NCI-H2029 treated with DMSO at 0.1 percent for 48 hours (cell line): ENCODE results near the gene MIB2.
"Not testable (repeated sequence)": the region's sequence is repeated elsewhere in the genome, so short reads cannot be mapped to it uniquely, and the experiment has no call there.

Experiments used
- DNase-seq: peaks from one replicate; lab custom pipeline; 2025; lab: John Stamatoyannopoulos, UW

Gene MIB2

DNA sequence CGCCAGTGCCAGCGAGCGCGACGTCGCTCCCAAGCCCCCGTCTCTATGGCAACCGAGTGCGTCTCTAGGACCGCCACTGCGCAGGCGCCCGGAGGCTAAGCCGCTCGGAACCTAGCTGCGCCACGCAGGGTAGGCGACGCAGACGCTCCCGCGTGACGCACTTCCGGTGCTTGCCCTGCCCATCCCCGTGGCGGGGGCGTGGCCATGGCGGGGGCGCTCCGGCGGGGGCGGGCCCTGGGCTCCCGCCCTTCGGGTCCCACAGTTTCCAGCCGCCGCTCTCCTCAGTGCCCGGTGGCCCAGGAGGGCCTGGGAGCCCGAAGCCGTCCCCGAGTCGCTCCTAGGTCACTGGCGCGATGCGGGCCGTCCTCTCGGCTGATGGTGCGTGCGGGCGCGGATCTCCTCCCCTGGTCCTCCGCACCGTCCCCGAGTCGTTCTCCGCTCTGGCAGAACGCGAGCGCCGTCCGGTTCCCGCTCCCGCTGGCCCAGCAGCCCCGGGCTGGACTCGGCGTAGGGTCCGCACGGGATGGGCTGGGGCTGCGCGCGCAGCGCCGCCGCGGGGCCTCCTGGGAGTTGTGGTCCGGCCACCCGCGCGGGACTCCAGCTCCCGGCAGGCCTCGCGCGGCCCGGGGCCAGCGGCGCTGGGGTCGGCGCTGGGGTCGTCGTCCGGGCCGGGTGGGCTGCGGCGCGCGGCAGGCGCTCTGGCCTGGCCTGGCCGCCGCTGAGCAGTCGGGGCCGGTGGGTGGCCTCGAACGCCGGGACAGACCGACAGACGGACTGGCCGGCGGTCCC lies at the start of gene MIB2:
MIB2 (plus strand) TSS at position 245 of the 789 bp plus-strand sequence. CDS start 7,953 bp downstream, outside the sequence.
- DNase-seq = peak; percentile 78

DNA sequence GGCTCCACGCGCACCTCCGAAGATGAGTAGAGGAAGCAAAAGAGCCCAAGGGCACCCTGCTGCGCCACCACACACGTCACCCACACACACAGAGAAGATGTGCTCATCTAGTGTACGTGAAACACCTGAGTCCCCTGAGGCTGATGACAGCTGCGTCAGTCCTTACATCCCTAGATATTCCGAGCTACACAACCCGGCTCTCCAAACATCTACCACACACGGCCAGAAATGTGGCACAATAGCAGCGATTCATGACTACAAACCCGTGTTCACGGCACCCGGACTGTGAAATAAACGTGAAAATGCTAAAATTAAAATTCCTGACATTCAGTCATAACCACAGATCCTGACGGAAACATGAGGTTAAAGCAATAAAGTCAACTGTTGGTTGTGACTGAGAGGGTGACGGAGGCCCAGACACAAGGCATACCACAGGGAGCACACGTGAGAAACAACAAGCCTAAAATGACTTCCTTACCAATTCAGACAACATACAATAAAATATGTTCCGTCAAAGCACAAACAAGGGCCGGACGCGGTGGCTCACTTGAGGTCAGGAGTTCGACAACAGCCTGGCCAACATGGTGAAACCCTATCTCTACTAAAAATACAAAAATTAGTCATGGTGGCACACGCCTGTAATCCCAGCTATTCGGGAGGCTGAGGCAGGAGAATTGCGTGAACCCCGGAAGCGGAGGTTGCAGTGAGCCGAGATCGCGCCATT lies 48.0 kb upstream of the MIB2 start:
- no peak for DNase-seq

- no peak for DNase-seq
Measured at GRCh38 chr1:1567891-1568291, 47.4 kb upstream of the MIB2 start.

GRCh38 chr1:1569341-1569740 lies 46.0 kb upstream of the MIB2 start:
- DNase-seq = no peak

DNA sequence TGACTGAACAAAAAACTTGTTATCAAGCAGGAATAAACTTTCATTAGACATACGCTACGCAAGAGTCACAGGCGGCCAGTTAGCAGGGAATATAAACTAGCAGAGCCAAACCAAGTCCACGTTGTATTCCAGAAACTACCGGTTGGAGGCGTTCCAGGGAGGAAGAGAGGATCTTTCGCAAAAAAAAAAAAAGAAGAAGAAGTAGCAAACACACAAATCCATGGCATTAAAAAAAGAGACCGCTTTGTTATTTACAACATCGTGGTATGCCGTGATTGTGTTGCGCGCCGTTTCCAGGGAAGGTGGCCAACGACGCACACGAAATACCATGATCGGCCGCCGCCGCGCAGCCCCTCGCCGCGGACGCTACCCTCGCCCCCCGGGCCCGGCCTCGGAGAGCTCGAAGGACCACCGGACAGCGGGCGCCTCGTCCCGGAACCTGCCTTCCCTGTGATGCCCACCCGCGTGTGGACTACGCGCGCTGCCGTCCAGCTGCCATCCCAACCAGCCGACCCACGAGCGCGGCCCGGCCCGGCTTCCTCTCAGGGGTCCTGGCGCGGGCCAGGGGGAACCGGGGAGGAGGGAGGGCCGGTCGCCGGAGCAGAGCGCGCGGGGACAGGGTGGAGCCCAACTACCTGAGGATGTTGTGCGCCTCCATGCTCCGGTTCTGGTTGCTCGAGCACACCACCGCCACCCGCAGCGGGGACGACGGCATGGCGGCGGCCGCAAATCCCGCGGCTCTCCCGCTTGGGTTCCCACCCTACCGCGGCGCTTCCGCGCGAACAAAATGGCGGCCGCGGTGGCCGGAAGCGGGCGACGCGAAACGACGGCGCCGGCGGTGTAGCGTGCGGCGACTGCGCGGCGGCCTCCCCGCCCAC lies 41.2 kb upstream of the MIB2 start:
- DNase-seq = no peak

DNA sequence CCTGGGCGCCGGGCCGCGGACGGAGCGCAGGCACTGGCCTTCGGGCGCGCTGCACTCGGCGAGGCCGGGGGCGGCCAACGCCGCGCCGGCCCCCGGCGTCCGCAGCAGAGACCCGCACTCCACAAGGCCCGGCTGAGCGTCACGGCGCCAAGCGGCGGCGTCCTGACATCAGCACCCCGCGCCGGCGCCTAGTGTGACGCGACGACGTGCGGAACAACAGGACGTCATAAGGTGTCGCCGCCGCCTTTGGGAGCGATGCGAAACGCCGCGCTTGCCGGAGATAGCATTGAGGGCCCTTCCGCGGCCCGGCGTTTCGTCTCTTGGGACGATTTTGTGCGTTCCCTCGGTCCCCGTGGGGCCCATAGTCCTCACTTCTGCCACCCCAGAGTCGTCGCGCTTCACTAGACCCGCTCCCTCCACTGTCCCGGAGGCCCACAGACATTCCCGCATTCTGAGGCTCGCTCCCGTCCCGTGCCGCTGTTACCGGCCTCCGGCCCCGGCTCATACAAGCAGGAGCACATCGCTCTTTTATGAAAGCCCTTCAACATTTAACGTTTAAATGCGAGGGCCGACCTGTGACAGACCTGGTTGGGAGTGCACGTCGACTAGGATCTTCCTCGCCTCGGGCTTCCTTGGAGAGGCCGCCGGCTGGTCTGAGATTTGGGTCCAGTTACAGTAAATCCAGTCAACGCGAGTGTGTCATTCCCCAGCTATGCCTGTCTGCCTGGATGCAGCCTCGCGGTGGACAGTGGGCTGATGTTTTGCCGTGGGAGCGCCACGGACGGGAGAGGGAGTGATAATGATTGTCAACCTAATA lies 40.4 kb upstream of the MIB2 start, which contains the start of gene SSU72:
SSU72 (minus strand) TSS at position 143 of the 817 bp plus-strand sequence. CDS start 306 bp downstream, outside the sequence.
- peak; percentile 59 for DNase-seq

GRCh38 chr1:1577367-1578011 lies 37.8 kb upstream of the MIB2 start:
- DNase-seq = no peak

DNA sequence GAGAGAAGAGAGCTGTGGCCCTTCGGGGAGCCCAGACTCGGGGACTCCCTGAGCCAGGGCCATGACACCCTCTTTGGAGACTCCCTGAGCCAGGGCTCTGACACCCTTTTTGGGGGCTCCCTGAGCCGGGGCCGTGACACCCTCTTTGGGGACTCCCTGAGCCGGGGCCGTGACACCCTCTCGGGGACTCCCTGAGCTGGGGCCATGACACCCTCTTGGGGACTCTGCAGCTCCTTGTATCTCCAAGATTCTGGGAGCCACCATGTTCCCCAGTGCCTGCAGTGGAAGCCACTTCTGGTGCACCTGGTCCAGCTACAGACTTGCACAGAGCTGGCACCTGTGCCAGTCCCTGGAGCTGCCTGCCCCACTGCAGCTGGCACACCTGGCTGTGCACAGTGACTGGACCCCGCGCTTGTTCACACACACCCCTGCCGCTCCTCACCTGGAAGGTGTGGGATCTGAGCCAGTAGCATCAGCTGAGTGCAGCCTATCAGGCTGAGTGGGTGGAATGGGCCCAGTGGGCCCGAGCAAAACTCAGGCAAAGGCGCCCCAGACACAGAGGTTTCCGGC lies 36.8 kb upstream of the MIB2 start:
- DNase-seq = no peak

DNA sequence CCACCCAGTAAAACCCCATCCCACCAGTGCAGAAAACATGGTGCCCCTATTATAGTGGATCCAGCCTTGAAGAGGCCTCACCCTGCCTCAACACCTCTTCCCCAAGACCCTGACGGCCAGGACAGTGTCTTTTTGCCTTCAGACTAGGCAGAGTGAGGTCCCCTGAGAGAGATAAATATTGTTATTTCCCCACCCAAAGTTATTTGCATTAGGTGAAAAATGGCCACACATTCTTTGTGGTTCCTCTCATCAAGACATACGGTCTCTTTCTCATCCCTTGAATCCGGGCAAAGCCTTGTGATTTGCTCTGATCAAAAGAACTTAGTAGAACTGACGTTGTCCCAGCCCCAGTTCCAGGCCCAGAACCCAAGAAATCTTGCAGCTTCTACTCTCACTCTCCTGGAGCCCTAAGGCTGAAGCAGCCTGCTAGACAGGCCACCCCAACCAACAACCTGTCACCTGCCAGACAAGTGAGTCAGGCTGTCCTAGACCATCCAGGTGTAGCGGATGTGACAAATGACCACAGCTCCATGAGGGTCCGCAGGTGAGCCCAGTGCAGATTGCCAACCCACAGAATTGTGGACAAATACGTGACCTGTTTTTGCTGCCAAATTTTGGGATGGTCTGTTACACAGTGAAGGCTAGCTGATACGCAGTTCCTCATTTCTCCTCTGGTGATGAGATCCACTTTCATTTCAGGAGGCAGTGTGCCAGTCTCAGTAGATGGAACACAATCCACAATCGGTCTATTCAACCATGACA lies 32.5 kb upstream of the MIB2 start:
- no peak for DNase-seq

DNA sequence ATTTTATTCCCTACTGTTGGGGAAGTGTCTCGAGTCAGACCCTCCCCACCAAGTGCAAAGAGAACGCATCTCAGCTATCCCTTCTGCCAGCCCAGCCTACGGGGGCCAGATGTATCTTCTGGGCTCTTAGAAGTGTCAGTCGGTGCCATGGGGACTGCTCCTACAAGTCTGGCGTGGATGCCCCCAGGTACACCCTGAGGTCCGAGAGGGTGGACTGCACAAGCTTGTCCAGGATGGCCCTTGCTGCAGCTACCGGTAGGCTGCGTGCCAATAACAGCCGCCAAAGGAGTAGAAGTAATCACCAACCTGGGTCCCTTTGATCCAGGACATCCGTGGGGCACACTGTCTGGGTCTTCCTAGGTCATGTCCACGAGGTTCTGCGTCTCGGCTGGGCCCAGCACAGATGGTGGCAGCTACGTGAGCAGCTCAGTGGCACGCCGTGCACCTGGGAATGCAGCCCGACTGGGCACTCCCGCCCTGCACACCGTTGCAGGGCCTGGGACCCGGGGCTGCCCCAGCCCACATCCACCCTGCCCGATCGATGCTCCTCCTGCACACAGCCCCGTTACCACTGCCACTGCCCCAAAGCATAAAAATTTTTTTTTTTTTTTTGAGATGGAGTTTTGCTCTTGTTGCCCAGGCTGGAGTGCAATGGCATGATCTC lies 31.8 kb upstream of the MIB2 start:
- DNase-seq = no peak

DNA sequence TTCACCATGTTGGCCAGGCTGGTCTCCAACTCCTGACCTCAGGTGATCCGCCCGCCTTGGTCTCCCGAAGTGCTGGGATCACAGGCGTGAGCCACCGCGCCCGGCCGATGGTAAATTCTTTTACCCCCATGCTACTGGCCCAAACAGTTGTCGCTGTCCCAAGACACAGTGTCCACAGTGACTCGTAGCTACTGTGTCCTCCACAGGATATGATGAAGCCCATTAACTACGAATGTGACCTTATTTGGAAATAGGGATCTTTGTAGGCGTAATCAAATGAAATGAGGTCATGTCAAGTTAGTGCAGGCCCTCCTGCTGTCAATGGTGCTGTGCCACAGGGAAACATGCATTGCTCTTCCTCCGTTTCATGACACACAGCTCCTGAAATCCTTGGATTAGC lies 23.8 kb upstream of the MIB2 start:
- no peak for DNase-seq

DNA sequence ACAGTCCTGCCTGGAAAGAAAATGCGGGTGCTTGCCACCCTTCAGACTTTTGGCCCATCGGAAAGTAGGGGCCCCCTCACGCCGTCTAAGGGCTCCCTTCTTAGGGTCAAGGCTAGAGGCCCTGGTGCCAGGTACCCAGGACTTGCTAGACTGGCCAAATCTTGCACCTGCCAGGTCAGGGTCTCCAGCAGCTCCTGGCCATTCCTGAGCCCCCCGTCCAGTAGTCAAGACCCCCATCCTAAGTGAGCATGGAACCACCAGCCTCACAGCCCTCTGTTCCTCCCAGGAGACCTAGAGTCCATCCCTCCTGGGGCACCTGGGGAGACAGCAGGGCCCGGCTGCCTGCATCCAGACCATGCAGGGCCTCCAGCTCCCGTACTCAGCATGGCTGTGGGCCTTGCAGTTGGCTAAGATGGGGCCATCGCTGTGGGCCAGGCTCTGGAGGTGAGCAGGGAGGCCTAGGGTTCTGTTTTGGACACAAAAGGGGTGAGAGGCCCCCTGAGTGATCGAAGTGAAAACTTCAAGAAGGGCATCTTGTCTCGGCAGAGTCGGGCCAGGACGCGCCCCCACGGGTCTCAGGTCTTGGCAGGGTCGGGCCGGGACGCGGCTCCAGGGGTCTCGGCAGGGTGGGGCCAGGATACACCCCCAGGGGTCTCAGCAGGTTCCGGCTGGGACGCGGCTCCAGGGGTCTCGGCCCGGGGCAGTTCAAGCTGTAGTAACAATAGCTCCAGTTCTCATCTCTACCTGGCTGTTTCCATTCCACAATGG lies 21.3 kb upstream of the MIB2 start:
- DNase-seq = no peak

- no peak for DNase-seq
Measured at GRCh38 chr1:1594602-1595260, 20.6 kb upstream of the MIB2 start.

GRCh38 chr1:1595341-1595740 lies 20.0 kb upstream of the MIB2 start:
- DNase-seq = not testable (repeated sequence)

DNA sequence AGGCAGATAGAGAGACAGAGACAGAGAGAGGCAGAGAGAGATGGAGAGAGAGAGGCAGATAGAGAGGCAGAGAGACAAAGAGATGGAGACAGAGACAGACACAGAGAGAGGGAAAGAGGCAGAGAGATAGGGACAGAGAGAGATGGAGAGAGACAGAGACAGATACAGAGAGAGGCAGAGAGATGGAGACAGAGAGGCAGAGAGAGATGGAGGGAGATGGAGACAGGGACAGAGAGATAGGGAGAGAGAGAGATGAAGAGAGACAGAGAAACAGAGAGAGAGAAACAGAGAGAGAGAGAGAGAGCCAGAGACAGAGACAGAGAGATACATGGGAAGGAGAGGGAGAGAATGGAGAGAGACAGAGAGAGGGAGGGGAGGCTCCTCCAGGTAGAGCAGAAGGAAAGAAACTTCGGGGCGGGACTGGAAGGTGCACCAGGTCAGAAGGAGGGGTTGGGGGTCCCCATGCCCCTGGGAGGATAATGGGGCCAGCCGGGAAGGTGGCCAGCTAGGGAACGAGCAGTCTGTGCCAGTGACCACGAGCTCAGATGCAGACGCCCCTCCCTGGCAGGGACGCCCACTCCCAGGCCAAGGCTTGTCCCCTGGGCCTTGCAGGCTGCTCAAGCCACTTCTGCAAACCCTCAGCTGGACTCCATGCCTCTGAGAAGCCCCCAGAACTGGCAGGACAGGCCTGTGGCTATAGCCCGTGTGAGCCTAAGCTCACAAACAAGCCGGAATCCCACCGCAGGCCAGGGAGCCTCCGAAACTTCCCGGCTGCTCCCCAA lies 18.6 kb upstream of the MIB2 start:
- no peak for DNase-seq

DNA sequence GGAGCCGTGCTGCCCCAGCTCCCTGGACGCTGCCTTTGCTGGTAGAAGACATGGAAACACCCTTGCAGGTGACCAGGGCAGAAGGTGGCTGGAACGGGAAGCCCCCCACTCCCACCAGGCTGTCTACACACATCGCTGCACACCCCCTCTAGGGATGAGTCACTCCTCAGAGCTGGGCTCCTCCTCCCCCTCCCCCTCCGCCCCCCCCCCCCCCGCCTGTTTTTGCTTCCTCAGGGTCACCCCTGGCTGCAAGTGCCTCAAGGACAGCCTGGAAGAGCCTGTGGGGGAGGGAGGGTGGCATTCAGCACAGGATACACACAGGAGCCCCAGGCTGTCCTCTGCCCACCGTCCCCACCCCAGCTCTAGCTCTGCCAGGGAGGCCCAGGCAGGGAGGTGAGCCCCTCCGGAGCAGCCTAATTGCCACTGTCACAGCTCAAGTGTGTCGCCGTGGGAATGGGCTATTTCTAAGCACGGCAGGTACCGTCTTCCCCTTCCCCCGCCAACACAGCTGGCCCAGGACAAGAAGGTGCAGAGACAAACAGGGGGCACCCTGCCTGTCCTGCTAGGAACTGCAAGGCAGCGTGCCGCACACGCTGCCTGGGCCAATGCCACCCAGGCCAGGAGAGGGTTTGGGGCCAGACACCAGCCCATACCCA lies 17.9 kb upstream of the MIB2 start:
- DNase-seq = no peak
